ENCODE data around the gene PRR14.

Gene PRR14

GRCh38 chr16:30660424-30661261 lies 9.9 kb downstream of the PRR14 start:
- peak; percentile 87 for DNase-seq

DNA sequence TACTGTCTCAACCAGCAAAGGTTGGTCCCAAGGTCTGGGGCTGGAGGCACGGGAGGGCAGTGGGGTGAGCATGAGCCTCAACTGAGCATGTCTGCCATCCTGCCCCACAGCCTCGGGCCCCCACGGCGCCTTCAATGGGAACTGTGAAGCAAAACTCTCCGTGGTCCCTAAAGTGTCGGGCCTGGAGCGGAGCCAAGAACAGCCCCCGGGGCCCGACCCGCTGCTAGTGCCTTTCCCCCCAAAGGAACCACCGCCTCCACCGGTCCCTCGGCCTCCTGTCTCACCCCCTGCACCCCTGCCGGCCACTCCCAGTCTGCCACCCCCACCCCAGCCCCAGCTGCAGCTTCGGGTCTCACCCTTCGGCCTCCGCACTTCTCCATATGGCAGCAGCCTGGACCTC lies 11.7 kb downstream of the PRR14 start:
- DNase-seq: no peak

- no peak for DNase-seq
Measured at GRCh38 chr16:30663038-30663437, 12.3 kb downstream of the PRR14 start.

DNA sequence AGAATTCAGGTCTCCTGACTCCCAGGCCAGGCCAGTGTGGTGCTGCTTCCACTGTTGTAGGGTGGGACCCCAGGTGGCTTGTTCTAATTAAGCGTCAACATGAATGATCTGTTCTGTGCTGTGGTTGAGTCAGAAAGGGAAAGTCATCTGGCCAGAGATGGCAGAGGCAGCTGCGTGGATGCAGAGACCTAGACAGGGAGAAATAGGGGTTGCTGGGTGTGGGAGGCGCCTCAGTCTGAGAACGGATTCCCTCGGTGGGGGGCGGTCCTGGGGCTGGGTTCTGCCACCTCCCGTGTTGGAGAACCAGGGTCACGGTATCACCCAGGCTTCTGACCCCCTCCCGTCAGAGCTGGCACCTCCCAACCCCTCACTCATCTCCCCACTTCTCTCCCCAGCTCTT lies 13.1 kb downstream of the PRR14 start:
- DNase-seq: no peak

DNA sequence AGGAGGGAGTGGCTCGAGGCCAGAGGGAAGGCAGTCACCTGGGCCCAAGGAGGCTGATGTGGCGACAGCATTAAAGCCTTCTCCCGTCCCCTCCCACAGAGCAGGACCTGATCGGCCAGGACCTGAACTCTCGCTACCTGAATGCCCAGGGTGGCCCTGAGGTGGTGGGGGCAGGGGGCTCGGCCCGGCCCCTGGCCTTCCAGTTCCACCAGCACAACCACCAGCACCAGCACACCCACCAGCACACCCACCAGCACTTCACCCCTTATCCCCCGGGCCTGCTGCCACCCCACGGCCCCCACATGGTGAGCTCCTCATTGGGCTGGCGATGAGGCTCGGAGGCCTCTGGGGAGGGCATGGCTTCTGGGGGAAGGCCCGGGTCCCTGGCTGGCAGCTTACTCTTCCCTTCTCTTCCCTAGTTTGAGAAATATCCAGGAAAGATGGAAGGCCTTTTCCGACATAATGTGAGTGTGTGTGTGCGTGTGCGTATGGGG lies 13.9 kb downstream of the PRR14 start:
- DNase-seq: no peak

DNA sequence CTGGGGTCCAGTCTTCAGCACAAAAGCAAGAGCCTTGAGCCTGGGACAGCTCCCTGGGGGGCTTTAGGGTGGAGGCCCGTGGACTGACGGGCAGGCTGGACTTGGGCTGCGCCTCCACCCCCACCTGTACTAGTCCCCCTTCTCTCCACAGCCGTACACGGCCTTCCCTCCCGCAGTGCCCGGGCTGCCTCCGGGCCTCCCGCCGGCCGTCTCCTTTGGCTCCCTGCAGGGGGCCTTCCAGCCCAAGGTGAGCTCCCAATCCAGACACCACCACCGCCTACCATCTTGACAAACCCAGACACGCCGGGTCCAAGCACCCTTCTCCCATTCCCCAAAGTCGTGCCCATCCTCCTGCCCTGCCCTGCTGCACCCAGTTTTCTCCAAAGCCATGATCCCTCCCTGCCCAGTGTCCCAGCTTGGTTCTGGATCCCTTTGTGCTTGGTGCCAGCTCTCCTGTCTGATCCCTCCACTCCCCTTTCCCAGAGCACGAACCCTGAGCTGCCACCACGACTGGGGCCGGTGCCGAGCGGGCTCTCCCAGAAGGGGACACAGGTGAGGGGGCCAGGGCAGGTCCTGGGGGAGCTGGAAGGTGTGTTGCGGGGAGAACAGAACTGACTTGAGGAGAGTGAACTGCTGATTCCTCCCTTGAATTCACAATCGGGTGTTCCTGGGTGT lies 14.5 kb downstream of the PRR14 start:
- DNase-seq: no peak

DNA sequence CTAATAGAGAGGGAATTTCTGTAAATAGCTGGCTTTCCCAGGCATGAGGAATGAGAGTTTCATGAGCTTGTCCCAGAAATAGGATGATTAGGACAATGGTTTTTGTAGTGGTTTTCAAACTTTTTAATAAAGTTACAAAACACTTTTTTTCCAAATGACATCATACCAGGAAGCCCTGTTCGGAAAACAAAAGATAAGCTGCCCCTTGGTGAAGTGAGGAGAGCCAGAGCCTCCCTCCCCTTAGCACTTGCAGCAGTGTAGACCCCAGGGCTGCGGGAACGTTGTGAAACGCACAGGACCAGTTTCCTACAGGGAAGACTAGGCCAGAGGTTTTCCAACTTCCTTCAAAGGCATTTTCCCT lies 15.1 kb downstream of the PRR14 start:
- DNase-seq: no peak

- DNase-seq: no peak
Measured at GRCh38 chr16:30666681-30667080, 15.9 kb downstream of the PRR14 start.

GRCh38 chr16:30667361-30667905 lies 16.7 kb downstream of the PRR14 start:
- DNase-seq: no peak

GRCh38 chr16:30668393-30668792 lies 17.6 kb downstream of the PRR14 start:
- DNase-seq: no peak

GRCh38 chr16:30669026-30669902 lies 18.5 kb downstream of the PRR14 start:
- DNase-seq: no peak

GRCh38 chr16:30669903-30670824 lies 19.4 kb downstream of the PRR14 start:
- no peak for DNase-seq

GRCh38 chr16:30675143-30675542 lies 24.4 kb downstream of the PRR14 start:
- no peak for DNase-seq

DNA sequence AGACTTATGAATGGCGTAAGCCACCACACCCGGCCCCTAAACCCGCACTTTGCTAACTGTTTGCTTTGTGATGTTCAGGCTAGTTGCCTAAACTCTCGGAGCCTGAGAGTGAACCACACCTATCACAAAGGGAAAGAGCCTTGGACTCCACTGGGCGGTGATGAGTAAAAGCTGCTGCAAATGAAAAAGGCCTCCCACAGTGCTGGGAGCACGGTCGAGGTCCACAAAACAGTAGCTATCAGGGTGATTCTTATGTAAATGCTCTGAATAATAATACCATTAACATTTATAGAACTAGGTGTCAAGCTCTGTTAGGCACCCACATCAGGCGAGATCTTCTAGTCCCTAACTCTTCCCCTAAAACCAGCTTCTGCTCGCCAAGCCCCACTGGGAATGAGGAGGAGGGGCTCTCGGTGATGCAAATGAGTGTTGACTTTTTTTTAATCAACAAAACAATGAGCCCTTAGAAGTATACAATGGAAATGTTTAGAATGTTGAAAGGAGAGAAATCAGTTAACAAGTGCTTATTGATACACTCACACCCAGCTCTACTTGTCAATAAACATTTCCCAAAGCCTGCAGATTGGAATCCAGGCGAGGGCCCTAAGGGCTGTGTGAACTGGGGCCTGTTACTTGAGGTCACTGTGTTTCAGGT lies 27.3 kb downstream of the PRR14 start:
- DNase-seq: no peak

DNA sequence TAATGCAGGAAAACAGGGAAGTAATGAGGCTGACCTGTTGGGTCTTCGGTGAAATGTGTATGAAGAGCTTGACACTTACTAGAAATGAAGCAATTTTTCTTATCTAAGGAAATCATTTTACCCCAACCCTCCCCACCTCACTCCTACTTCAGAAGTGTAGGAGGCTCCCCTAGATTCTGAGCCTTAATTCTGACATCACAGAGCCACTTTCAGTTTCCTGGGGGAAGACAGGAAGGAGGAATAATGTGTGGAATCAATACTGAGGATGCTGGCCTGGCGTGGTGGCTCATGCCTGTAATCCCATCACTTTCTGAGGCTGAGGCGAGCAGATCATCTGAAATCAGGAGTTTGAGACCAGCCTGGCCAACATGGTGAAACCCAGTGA lies 27.8 kb downstream of the PRR14 start:
- DNase-seq: no peak

DNA sequence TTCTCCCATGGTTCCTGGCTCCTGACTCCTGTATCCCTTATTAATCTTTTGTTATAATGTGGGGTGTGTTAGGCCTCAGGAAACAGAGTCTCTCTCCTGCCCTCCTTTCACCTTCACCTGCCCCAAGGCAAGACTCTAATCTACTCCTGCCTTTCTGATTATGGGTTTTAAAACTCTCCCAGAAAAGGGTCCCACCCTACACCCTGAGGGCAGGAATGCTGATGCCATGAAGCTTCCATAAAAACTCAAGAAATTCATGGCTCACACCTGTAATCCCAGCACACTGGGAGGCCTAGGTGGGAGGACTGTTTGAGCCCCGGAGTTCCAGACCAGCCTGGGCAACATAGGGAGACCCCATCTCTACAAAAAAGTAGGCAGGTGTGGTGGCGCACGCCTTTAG lies 29.6 kb downstream of the PRR14 start:
- DNase-seq: no peak

DNA sequence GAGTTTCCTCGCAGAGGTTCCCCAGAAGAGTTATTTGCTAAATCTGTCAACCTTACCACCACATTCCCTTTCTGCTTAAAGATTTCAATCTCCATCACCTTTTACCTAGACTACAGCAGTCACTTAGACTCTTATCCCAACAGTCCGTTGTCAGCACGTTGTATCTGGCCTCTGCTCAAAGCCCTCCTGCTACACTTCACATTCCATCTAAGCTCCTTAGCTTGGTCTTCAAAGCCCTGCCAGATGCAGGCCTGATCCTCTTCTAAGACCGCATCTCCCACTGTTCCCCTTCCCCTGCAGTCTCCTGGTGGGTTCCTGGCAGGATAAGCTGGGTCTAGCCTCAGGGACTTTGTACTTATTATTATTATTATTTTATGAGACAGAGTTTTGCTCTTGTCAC lies 37.9 kb downstream of the PRR14 start:
- no peak for DNase-seq

- no peak for DNase-seq
Measured at GRCh38 chr16:30691907-30692306, 41.1 kb downstream of the PRR14 start.

- DNase-seq: no peak
Measured at GRCh38 chr16:30692396-30693064, 41.8 kb downstream of the PRR14 start.

DNA sequence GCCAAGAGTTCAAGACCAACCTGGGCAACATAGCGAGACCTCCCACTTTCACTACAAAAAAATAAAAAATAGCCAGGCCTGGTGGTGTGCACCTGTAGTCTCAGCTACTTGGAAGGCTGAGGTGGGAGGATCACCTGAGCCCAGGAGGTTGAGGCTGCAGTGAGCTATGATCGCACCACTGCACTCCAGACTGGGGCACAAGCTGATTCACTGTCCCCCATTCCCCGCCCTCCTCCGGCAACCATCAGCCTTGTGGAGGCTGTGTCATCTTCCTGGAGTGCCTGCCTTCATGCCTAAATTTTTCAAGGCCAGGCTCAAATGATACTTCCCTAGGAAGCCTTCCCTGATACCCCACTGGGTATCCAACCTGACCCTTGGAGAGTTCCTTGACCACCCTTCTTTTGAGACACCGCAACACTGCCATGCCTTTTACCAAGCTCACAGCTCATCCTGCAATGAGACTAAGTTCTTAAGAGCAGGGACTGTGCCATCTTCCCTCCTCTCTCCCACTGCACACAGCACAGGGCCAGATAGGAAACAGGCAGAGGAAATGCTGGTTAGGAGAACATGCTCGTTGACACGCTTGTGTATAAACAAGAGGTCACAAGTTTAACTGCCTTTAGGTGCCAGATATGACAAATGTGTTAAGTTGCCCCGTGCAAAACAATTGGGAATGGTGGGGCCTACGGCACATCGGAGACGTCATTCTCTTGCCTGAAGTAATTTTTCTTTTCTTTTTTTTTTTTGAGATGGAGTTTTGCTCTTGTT lies 44.4 kb downstream of the PRR14 start:
- no peak for DNase-seq
